ENCODE data around the gene ZNHIT2. TPM values are rescaled to one million over a fixed set of nuclear protein-coding genes. Genes with fewer than 3 reads are reported as not detected.
A peak's percentile ranks its signal among the peaks of the same experiment; 100 is the strongest.

The ZNHIT2 gene
- total and polyA plus RNA-seq, 2 of the 13 experiments (the other 11 are each of a cell fraction or from before 2014, with no cell fraction given), result 1.1 to 6.5 TPM

DNA sequence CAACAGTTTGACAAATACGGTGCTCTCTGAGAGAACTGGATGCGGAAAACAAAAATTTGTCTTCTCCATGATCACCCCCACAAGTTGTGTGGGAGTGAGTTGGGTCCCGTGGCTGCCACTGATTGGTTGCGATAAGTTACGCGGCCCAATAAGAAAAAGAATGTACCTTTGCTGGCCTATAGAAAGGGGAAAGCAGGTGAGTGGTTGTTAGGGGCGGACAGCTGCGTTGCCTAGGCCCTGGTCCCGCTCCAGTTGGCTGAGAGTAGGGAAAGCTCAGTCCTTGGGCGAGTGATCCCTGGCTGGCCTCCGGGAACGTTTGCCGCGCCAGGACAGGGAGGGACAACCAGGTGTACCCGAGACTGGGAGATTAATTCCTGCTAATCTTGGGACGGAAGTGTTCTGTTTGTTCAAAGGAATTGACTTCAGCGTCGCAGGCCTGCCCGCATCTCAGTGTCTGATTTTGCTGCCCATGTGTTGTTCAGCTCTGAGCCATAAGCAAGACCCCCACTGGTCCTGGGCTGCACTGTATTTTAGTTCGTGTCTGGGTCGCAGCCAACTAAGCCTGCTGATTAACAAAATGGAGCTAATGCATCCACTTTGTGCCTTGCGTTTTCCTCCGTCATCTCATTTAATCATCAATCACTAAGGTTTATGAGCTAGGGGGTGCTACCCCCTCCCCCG lies 17.6 kb upstream of the ZNHIT2 start (continued):
- TF ChIP-seq, protein P1, sequence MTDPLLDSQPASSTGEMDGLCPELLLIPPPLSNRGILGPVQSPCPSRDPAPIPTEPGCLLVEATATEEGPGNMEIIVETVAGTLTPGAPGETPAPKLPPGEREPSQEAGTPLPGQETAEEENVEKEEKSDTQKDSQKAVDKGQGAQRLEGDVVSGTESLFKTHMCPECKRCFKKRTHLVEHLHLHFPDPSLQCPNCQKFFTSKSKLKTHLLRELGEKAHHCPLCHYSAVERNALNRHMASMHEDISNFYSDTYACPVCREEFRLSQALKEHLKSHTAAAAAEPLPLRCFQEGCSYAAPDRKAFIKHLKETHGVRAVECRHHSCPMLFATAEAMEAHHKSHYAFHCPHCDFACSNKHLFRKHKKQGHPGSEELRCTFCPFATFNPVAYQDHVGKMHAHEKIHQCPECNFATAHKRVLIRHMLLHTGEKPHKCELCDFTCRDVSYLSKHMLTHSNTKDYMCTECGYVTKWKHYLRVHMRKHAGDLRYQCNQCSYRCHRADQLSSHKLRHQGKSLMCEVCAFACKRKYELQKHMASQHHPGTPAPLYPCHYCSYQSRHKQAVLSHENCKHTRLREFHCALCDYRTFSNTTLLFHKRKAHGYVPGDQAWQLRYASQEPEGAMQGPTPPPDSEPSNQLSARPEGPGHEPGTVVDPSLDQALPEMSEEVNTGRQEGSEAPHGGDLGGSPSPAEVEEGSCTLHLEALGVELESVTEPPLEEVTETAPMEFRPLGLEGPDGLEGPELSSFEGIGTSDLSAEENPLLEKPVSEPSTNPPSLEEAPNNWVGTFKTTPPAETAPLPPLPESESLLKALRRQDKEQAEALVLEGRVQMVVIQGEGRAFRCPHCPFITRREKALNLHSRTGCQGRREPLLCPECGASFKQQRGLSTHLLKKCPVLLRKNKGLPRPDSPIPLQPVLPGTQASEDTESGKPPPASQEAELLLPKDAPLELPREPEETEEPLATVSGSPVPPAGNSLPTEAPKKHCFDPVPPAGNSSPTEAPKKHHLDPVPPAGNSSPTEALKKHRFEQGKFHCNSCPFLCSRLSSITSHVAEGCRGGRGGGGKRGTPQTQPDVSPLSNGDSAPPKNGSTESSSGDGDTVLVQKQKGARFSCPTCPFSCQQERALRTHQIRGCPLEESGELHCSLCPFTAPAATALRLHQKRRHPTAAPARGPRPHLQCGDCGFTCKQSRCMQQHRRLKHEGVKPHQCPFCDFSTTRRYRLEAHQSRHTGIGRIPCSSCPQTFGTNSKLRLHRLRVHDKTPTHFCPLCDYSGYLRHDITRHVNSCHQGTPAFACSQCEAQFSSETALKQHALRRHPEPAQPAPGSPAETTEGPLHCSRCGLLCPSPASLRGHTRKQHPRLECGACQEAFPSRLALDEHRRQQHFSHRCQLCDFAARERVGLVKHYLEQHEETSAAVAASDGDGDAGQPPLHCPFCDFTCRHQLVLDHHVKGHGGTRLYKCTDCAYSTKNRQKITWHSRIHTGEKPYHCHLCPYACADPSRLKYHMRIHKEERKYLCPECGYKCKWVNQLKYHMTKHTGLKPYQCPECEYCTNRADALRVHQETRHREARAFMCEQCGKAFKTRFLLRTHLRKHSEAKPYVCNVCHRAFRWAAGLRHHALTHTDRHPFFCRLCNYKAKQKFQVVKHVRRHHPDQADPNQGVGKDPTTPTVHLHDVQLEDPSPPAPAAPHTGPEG (CRISPR knock-in tag; IDR thresholded peaks at IDR 0.05), result 0 out of 2 replicates have a peak, but pooled peaks have one; percentile 29
- peak; percentile 64; the same call in 1 of the 2 replicates for TF ChIP-seq ZNF431 (CRISPR knock-in tag; IDR thresholded peaks at IDR 0.05; ENCODE audit: borderline replicate concordance, low read depth)
- TF ChIP-seq, protein P2, sequence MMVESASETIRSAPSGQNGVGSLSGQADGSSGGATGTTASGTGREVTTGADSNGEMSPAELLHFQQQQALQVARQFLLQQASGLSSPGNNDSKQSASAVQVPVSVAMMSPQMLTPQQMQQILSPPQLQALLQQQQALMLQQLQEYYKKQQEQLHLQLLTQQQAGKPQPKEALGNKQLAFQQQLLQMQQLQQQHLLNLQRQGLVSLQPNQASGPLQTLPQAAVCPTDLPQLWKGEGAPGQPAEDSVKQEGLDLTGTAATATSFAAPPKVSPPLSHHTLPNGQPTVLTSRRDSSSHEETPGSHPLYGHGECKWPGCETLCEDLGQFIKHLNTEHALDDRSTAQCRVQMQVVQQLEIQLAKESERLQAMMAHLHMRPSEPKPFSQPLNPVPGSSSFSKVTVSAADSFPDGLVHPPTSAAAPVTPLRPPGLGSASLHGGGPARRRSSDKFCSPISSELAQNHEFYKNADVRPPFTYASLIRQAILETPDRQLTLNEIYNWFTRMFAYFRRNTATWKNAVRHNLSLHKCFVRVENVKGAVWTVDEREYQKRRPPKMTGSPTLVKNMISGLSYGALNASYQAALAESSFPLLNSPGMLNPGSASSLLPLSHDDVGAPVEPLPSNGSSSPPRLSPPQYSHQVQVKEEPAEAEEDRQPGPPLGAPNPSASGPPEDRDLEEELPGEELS (CRISPR knock-in tag; IDR thresholded peaks at IDR 0.05), result peak; percentile 5; the same call in 1 of the 2 replicates
- no peak for TF ChIP-seq ZNF10 (CRISPR knock-in tag; IDR thresholded peaks at IDR 0.05; ENCODE audit: borderline replicate concordance, low read depth)
- peak; percentile 54 for TF ChIP-seq GATA4 (IDR thresholded peaks at IDR 0.05; ENCODE audit: borderline replicate concordance, low read depth)
- peak; percentile 92 for TF ChIP-seq POLR2AphosphoS5 (IDR thresholded peaks at IDR 0.05; ENCODE audit: low read depth, low read length)
- TF ChIP-seq, protein P3, sequence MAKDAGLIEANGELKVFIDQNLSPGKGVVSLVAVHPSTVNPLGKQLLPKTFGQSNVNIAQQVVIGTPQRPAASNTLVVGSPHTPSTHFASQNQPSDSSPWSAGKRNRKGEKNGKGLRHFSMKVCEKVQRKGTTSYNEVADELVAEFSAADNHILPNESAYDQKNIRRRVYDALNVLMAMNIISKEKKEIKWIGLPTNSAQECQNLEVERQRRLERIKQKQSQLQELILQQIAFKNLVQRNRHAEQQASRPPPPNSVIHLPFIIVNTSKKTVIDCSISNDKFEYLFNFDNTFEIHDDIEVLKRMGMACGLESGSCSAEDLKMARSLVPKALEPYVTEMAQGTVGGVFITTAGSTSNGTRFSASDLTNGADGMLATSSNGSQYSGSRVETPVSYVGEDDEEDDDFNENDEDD (CRISPR knock-in tag; IDR thresholded peaks at IDR 0.05; ENCODE audit: borderline replicate concordance), result peak; percentile 11; the same call in 1 of the 2 replicates
- TF ChIP-seq ZFP62 (CRISPR knock-in tag; IDR thresholded peaks at IDR 0.05), result no peak
- no peak; a peak in 1 of 4 replicates for TF ChIP-seq EP300 (IDR thresholded peaks at IDR 0.05; ENCODE audit: low read depth in 2 of 2, low read length in 2 of 2)
- TF ChIP-seq EP300 (CRISPR knock-in tag; IDR thresholded peaks at IDR 0.05; ENCODE audit: borderline replicate concordance), result no peak
- no peak for TF ChIP-seq TAF15 (IDR thresholded peaks at IDR 0.05; ENCODE audit: low read depth, low read length, poor library complexity, severe bottlenecking)
- TF ChIP-seq ZBTB25 (CRISPR knock-in tag; IDR thresholded peaks at IDR 0.05), result no peak
- TF ChIP-seq ZZZ3 (CRISPR knock-in tag; IDR thresholded peaks at IDR 0.05; ENCODE audit: borderline replicate concordance), result peak; percentile 17; the same call in 1 of the 2 replicates
- TF ChIP-seq ZNF883 (CRISPR knock-in tag; IDR thresholded peaks at IDR 0.05; ENCODE audit: not compliant biosample characterization), result no peak
- TF ChIP-seq SIX4 (CRISPR knock-in tag; IDR thresholded peaks at IDR 0.05), result no peak
- no peak for TF ChIP-seq BRD4 (CRISPR knock-in tag; IDR thresholded peaks at IDR 0.05)
- TF ChIP-seq, protein P4, sequence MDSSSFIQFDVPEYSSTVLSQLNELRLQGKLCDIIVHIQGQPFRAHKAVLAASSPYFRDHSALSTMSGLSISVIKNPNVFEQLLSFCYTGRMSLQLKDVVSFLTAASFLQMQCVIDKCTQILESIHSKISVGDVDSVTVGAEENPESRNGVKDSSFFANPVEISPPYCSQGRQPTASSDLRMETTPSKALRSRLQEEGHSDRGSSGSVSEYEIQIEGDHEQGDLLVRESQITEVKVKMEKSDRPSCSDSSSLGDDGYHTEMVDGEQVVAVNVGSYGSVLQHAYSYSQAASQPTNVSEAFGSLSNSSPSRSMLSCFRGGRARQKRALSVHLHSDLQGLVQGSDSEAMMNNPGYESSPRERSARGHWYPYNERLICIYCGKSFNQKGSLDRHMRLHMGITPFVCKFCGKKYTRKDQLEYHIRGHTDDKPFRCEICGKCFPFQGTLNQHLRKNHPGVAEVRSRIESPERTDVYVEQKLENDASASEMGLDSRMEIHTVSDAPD (CRISPR knock-in tag; IDR thresholded peaks at IDR 0.05), result no peak
